Astrocyte of the spinal cord (primary cell): ENCODE data around the gene GPHN.

Source experiments
- DNase-seq: peaks from one replicate; pipeline ENCODE4 v3.0.0; 2011; ENCODE audit warnings: low read depth, low spot score
- H3K4me3 ChIP-seq: 2 replicates; pipeline ENCODE4 v1.5.1; 2011; ENCODE audit warnings: low read depth, mild to moderate bottlenecking, low read length, moderate library complexity
- CTCF ChIP-seq: IDR thresholded peaks from 2 replicates; pipeline ENCODE4 v1.5.1; 2012; ENCODE audit warnings: low read depth, mild to moderate bottlenecking, low read length, inconsistent platforms
- in situ Hi-C: cut with HindIII; loops from 2 replicates; pipeline ENCODE4 v1.10.0; 2017; ENCODE audit warnings: low sequenced_read_pairs

GPHN gene

DNA sequence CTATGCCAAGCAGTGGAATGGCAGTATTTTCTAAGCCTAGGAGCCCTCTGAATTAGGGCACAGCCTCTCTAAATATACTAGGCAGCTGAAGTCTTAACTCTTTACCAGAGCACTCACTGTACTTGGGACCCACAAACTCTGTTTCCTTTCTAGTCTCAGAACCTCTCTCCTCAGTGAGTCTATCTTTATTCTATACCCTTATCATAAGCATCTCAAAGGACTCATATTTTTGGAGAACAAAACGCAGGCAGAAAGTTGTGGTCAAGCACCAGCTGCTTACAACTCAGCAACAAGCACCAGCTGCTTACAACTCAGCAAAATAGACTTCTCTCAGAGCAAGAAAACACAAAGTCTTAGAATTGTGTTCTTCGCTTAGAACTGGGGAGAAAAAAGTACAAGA lies 20.8 kb upstream of the GPHN start:
- in situ Hi-C loops = no loop called here
- no peak for TF ChIP-seq CTCF
- no peak overlapping the region for H3K4me3 ChIP-seq
- no peak for DNase-seq

DNA sequence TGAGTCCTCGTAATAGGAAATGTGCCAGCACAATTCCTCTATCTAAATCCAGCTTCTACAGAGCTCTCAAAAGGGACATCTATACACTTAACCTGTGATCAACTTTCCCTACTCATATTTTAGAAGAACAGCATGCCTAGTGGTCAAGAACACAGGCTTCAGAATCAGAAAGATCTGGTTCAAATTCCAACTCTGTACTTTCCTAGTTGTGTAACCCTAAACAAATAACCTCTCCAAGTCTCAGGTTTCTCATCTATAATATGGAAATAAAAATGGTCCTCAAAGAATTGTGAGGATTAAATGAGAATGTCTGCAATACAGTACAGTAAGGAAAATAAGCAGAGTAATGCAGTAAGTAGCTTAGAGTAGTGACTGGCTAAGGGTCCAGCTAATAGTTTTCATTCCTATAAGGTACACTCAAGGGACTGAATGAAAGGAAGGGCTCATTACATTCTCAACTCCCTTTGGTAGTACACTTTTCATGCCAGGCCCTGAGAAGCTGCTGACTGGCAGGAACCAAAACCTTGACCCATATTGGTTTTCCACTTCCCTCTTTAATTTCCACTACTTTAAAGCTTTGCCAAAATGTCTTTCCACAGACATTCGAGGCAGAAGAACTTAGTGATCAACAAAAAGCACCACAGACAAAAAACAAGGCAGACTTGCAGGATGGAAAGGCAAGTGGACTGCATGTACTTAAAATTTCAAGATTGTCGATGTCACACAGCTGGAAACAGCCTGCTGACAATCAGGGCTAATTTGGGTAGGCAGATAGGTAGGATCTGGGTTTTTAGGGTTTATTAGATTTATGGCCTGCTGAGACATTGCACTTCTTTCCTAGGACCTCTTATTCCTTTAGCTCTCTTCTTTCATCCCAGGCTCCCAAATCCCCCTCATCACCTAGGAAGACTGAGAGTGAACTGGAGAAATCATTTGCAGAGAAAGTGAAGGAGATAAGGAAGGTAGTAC lies 17.5 kb upstream of the GPHN start:
- DNase-seq = no peak
- no peak overlapping the region for H3K4me3 ChIP-seq
- in situ Hi-C loops = no loop called here
- TF ChIP-seq CTCF = no peak

- no peak for TF ChIP-seq CTCF
- in situ Hi-C loops = no loop called here
- H3K4me3 ChIP-seq = no peak overlapping the region
- DNase-seq = no peak
Measured at GRCh38 chr14:66493750-66494149, 14.2 kb upstream of the GPHN start.

DNA sequence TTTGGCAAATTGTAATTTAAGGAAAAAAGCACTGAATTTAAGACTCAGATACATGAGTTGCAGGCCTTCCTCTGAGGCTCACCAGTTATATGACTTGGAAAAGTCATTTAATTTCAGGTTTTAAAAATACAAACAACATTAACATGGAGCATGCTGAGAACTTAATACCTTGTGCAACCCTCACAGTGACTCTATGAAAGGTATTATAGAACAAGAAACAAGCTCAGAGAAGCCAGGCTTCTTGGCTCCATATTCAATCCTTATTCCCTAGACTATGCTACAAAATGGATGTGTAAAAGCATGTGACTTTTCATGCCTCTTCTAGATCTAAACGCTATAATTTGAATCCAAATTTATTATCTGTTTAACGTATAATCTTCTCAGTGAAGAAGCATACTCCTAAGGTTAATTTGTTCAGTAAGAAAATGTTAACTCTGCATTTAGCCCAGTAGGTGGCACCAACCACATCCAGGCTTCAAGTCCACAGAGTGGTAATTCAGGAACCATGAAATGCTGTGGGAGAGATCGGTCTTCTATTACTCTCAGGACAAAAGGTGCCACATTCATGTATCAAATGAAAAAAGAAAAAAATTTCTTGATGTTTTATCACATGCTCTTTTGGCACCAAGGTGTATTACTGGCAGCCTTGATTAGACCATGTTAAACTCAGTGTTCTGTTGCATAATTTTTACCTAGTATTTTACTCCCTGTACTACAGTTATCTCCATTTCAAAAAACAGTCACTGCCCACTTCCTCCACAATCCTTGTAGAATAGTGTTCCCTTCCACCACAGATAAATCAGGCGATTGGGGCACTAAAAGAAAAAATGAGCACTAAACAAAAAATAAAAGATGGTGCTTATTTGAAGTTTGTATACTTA lies 12.5 kb upstream of the GPHN start:
- H3K4me3 ChIP-seq = no peak overlapping the region
- TF ChIP-seq CTCF = peak; percentile 81
- DNase-seq = peak; percentile 80
- in situ Hi-C loops = no loop called here

- peak; percentile 14 for DNase-seq
- H3K4me3 ChIP-seq = no peak overlapping the region
- no peak for TF ChIP-seq CTCF
- in situ Hi-C loops = no loop called here
Measured at GRCh38 chr14:66496188-66496807, 11.6 kb upstream of the GPHN start.

DNA sequence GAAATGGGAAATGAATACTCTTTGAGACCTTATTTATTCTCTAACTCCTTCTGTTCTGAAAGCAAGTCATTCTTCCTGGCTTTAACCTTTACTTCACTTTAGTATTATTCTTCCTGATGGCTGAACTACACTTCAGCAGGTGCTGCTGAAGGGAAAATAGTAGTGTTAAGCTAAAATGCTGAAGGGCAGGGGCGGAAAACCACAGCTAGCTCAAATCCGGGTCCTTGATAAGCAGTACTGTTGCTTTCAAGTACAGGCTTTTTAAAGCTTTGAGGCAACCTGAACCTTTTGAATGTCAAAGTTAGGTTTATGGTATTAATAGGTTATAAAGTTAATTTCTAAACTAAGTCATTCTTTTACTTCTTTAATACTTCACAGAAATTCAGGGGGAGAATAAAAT lies 11.0 kb upstream of the GPHN start:
- DNase-seq = no peak
- TF ChIP-seq CTCF = no peak
- in situ Hi-C loops = no loop called here
- no peak overlapping the region for H3K4me3 ChIP-seq
